Gastroesophageal sphincter (tissue), 3 donors: ENCODE measurements around the gene CCNY.

Source experiments
- CTCF ChIP-seq, 4 experiments: fragments of 200-600 bp in 2 of 4; fragments of 450-650 bp in 2 of 4; sonication (generic) in 1 of 4; IDR thresholded peaks; one replicate each; pipeline ENCODE4 v1.5.1; 2017 to 2019; ENCODE audit warnings: antibody characterized with exemption in 4 of 4, mild to moderate bottlenecking in 2 of 4, moderate library complexity in 2 of 4
- EP300 ChIP-seq: sonication (generic); formaldehyde crosslinking; IDR thresholded peaks from one replicate; pipeline ENCODE4 v1.6.1; 2017; ENCODE audit warnings: antibody characterized with exemption, mild to moderate bottlenecking
- POLR2A ChIP-seq, 2 donors: fragments of 450-650 bp; IDR thresholded peaks; one replicate each; pipeline ENCODE4 v1.6.1; 2017; ENCODE audit warnings: antibody characterized with exemption in 2 of 2, mild to moderate bottlenecking in 2 of 2, moderate library complexity in 1 of 2
- POLR2AphosphoS5 ChIP-seq: sonication (generic); formaldehyde crosslinking; IDR thresholded peaks from one replicate; pipeline ENCODE4 v1.6.1; 2017; ENCODE audit warnings: antibody characterized with exemption

DNA sequence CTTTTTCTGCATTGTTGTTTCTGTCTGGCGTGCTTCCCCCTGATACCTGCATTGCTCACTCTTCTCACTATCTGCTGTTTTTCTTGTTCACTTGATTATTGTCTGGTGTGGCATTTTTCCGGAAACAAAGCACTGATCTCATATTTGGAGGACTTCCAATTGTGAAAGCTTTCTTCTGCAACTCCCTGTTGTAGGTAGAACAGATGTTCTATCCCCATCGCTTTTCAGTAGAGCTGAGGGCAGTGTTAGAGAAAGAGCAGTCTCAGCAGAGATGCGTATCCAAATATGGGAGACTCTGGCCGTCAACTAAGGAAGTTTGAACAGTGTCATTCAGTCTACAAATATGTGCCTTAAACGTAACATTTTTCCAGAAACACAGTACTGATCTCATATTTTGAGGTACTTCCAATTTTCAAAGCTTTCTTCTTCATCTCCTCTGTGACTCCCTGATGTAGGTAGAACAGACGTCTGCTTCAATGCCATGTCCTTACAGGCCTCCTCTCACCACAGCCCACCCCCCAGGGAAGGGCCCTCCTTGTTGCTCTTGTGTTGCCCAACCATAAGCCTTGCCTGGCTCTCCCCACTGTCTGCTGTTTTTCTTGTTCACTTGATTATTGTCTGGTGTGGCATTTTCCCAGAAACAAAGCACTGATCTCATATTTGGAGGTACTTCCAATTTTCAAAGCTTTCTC lies 241.8 kb downstream of the CCNY start:
- no peak for TF ChIP-seq CTCF (IDR thresholded peaks at IDR 0.05)
- TF ChIP-seq POLR2AphosphoS5, result no peak
- TF ChIP-seq POLR2A (IDR thresholded peaks at IDR 0.05), result no peak
- no peak for TF ChIP-seq EP300
